Esophagus mucosa (tissue), 1 donor: ENCODE measurements around the gene TRMT61B. TPM values are rescaled to one million over a fixed set of nuclear protein-coding genes. Genes with fewer than 3 reads are reported as not detected.

Source experiments
- ATAC-seq: fragments of 200-7000 bp; cut with Tn5 transposase; one replicate; pipeline ENCODE4 v1.9.1; 2020
- total RNA-seq: library from RNA; stranded (reverse); gene quantifications from one replicate; pipeline ENCODE4 v1.2.4, GENCODE V29; 2023
- donor health status: DM: yes; HTN: yes; CAD: no.

TRMT61B gene
- total RNA-seq = 11.0 TPM

GRCh38 chr2:28870146-28870891 is at the start of gene TRMT61B:
TRMT61B (minus strand) TSS chr2:28870309; CDS start chr2:28870277, 32 bp downstream.
- peak; percentile 100 for ATAC-seq

DNA sequence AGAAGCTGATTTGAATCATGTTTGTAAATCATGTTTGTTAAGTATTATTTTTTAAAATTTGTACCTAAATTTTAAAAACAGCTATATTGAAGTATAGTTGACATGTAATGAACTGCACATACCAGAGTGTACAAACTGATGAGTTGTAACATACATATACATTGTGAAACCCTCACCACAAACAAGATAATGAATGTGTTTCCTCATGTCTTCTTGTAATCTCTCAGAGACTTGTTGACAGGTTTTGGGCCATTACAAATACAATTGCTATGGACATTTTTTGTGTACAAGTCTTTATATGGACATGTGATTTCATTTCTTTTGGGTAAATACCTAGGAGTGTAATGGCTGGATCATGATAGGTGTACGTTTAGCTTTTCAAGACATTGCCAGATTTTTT is 45.8 kb upstream of the TRMT61B start:
- no peak for ATAC-seq

- no peak for ATAC-seq
These were observed 39.7 kb upstream of the TRMT61B start for GRCh38 chr2:28909655-28910353.

- ATAC-seq = no peak
These were observed 38.1 kb upstream of the TRMT61B start for GRCh38 chr2:28908172-28908571.

DNA sequence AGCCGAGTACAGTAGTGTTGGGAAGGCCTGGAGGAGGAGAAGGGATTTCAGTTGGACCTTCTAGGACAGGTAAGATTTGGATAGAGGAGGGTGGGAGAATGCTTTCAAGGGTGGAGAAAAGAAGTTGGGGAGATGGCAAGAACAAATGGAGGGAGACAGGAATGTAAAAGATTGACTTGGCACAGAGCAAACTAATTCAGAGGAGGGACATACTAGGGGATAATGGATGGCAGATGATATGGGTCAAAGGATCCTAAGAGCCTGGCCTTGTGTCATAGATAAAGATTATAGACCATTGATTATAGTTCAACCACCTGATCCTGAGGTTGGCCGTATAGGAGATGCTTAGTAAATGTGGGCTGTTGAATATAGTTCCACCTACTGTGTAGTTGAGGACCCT is 36.7 kb upstream of the TRMT61B start:
- ATAC-seq = no peak

GRCh38 chr2:28906376-28906775 is 36.3 kb upstream of the TRMT61B start:
- ATAC-seq = no peak

- ATAC-seq = no peak
These were observed 35.4 kb upstream of the TRMT61B start for GRCh38 chr2:28905533-28905932.

GRCh38 chr2:28904802-28905457 is 34.8 kb upstream of the TRMT61B start:
- ATAC-seq = no peak

DNA sequence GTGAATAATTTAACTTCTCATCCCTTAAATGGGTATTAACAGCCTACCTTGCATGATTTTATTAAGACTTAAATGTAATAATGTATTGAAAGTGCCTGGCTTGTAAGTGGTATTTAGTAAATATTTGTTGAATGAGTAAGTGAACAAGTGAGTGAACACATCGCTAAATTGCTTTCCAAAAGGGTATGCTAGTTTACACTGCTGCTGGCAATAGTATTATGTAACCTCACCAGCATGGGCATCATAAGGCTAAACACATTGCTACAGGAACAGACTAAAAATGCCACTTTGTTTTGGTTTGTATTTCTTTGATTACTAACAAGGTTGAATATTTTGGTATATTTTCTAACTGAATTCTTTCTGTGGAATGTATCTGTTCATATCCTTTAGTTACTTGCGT is 34.2 kb upstream of the TRMT61B start:
- ATAC-seq = no peak

DNA sequence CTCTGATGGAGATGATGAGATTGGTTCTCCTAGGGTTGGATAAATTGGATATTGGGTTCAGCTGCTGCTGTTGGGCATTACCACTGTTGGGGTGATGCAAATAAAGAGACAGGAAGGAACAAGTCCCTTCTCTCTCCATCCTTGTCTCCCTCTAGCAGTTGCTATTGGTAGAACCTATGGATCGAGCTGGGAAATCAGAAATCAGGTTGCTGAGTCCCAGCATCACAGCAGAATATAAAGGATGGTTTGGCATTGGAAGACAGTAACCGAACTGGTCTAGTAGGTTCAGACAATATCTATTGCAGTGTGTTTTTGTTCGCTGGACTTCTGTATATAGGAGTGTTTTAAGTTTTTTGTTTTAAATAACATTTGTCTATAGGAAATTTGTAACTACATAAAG is 32.5 kb upstream of the TRMT61B start:
- ATAC-seq = no peak

GRCh38 chr2:28901841-28902240 is 31.7 kb upstream of the TRMT61B start:
- no peak for ATAC-seq

- ATAC-seq = no peak
These were observed 31.1 kb upstream of the TRMT61B start for GRCh38 chr2:28901202-28901601.

GRCh38 chr2:28898048-28898447 is 27.9 kb upstream of the TRMT61B start:
- no peak for ATAC-seq

- no peak for ATAC-seq
These were observed 26.8 kb upstream of the TRMT61B start for GRCh38 chr2:28896906-28897305.

DNA sequence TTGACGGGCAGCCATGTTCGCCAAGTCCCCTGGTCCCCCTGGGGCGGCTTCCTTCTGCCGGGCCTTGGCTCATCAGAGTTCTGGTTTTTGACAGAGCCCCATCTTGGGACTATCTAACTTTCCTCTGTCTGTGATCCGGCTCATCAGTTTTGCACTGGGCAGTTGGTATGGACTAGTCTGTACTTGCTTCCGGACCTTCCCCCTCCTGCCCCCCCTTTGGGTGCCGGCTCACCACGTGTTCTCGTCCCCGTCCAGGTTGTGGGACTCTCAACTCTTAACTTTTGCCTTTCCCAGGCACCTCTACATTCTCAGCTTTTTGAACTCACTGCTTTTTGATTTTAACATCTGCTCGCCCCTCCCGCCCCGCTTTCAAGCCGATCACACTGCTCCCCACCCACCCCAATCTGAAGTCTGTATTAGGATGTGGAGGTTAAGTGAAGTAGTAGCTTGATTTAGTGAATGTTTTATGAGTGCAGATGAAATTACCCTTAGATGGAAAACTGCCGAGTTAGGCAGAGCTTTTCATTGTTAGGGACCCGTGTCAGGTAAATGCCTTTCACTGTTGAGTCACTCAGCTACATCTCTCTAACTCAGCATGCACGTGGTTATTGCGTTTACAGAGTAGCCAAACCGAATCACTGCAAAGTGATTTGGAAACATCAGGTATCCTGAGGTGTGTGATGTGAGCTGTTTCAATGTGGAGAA is 25.2 kb upstream of the TRMT61B start:
- peak; percentile 63 for ATAC-seq

GRCh38 chr2:28894470-28895188 is 24.5 kb upstream of the TRMT61B start, which contains the start of gene WDR43:
WDR43 (plus strand) TSS chr2:28894667; CDS start chr2:28894699, 32 bp downstream.
- peak; percentile 99 for ATAC-seq

DNA sequence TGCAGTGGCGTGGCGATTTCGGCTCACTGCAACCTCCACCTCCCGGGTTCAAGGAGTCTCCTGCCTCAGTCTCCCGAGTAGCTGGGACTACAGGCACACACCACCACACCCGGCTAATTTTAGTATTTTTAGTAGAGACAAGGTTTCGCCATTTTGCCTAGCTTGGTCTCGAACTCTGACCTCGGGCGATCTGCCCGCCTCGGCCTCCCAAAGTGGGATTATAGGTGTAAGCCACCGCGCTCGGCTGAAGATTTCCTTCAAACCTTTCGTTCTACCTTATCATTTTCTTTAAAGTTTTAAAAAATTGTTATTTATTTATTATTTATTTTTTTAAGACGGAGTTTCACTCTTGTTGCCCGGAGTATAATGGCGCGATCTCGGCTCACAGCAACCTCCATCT is 23.4 kb upstream of the TRMT61B start:
- ATAC-seq = no peak

DNA sequence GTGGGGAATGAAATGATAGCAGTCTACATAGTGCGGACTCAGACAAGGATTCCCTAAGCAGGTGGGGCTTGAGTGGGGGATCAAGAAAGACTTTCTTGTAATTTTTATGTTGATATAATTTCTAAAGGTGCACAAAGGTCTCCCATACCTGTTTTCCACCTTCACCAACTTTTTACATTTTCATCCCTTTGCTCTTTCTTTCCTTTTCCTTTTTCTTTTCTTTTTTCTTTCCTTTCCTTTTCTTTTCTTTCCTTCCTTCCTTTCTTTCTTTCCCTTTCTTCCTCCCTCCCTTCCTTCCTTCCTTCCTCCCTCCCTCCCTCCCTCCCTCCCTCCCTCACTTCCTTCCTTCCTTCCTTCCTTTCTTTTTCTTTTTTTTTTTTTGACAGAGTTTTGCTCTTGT is 10.1 kb upstream of the TRMT61B start:
- ATAC-seq = no peak

DNA sequence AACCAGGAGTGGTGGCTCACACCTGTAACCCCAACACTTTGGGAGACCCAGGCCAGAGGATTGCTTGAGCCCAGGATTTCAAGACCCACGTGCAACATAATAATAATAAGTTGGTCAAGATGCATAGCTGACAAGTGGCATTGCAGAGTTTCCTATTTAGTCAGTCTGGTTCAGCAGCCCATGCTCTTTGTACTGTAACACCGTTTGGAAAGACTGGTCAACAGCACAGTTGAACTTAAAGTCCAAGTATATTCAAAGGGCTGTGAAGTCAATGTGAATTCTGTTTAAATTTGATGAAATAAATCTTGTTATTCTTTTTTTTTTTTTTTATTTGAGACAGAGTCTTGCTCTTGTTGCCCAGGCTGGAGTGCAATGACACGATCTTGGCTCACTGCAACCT is 1.5 kb upstream of the TRMT61B start:
- ATAC-seq = no peak

GRCh38 chr2:28869494-28870145 is 489 bp downstream of the TRMT61B start:
- ATAC-seq = peak; percentile 30

DNA sequence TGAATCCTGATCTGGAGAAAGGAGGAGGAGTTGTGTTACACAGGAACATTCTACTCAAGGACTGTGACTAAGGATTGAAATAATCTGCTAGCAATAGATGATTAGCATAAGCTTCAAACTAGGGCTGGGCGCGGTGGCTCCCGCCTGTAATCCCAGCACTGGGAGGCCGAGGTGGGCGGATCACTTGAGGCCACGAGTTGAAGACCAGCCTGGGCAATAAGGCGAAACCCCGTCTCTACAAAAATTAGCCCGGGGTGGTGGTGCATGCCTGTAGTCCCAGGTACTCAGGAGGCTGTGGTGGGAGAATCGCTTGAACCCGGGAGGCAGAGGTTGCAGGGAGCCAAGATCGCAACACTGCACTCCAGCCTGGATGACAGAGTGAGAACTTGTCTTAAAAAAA is 1.5 kb downstream of the TRMT61B start:
- ATAC-seq = no peak

- ATAC-seq = no peak
These were observed 14.1 kb downstream of the TRMT61B start for GRCh38 chr2:28855977-28856376.
